Tibial nerve (tissue), 4 donors: Measurements from ENCODE around the gene ZNF593. TPM values are rescaled to one million over a fixed set of nuclear protein-coding genes. Genes with fewer than 3 reads are reported as not detected.

Experiments
- DNase-seq, 2 donors: peaks; one replicate each; pipeline ENCODE4 v3.0.0-alpha.2; 2019; ENCODE audit warnings: low spot score in 2 of 2
- H3K27ac ChIP-seq, 4 donors: fragments of 200-600 bp; sonication (generic) in 3 of 4; one replicate each; pipeline ENCODE4 v1.5.1; 2017 to 2019; ENCODE audit warnings: mild to moderate bottlenecking in 1 of 4
- H3K27me3 ChIP-seq, 2 donors: fragments of 200-600 bp; sonication (generic) in 1 of 2; one replicate each; pipeline versions ENCODE4 v1.5.1 to v1.6.0; 2017 to 2019
- H3K36me3 ChIP-seq, 3 donors: fragments of 200-600 bp; sonication (generic); one replicate each; pipeline ENCODE4 v1.5.1; 2018 to 2019
- H3K4me1 ChIP-seq, 4 donors: fragments of 200-600 bp; sonication (generic) in 3 of 4; one replicate each; pipeline ENCODE4 v1.5.1; 2017 to 2019
- H3K4me3 ChIP-seq, 4 donors: fragments of 200-600 bp; sonication (generic) in 3 of 4; one replicate each; pipeline ENCODE4 v1.5.1; 2017 to 2019; ENCODE audit warnings: mild to moderate bottlenecking in 1 of 4, moderate library complexity in 1 of 4
- H3K9me3 ChIP-seq, 4 donors: fragments of 200-600 bp; sonication (generic) in 3 of 4; one replicate each; pipeline ENCODE4 v1.5.1; 2017 to 2019
- CTCF ChIP-seq, 5 experiments: fragments of 200-600 bp in 3 of 5; fragments of 450-650 bp in 2 of 5; sonication (generic) in 3 of 5; IDR thresholded peaks; one replicate each; pipeline ENCODE4 v1.5.1; 2016 to 2019; ENCODE audit warnings: antibody characterized with exemption in 5 of 5, mild to moderate bottlenecking in 3 of 5, moderate library complexity in 2 of 5
- EP300 ChIP-seq, 2 donors: sonication (generic); formaldehyde crosslinking; IDR thresholded peaks; one replicate each; pipeline ENCODE4 v1.6.1; 2017; ENCODE audit warnings: antibody characterized with exemption in 2 of 2, mild to moderate bottlenecking in 1 of 2
- POLR2A ChIP-seq, 2 donors: fragments of 450-650 bp; IDR thresholded peaks; one replicate each; pipeline ENCODE4 v1.6.1; 2017; ENCODE audit warnings: antibody characterized with exemption in 2 of 2, mild to moderate bottlenecking in 2 of 2, moderate library complexity in 2 of 2
- WGBS, 2 donors: methylation state at CpG; one replicate each; pipeline ENCODE4 v1.1.5; 2018; 5-methylcytosine and 5-hydroxymethylcytosine counted together
- total RNA-seq, 4 donors: library from RNA; depleted of rRNA; stranded (reverse); fragments of >200 nt; gene quantifications; one replicate each; pipeline ENCODE4 v1.1.0, GENCODE V29; 2016

Gene ZNF593
- total RNA-seq, 4 donors from 2014 or later, result 24.9 to 46.5 (median 38.2) TPM

- WGBS, 2 donors, result 66% methylated on average over 9 of the region's 9 CpGs
These were observed 34.1 kb downstream of the ZNF593 start for GRCh38 chr1:26203642-26204318.

GRCh38 chr1:26210147-26210870, 40.6 kb downstream of the ZNF593 start:
- no peak overlapping the region for H3K27ac ChIP-seq
- no peaks in the 10 kb centered on the region for H3K27me3 ChIP-seq
- TF ChIP-seq CTCF (IDR thresholded peaks at IDR 0.05), result no peak
- TF ChIP-seq EP300 (IDR thresholded peaks at IDR 0.05), result no peak
- no peak for TF ChIP-seq POLR2A (IDR thresholded peaks at IDR 0.05)
- H3K4me3 ChIP-seq, result no peak overlapping the region
- no peaks in the 10 kb centered on the region for H3K36me3 ChIP-seq
- H3K9me3 ChIP-seq, result no peaks in the 10 kb centered on the region
- WGBS, 2 donors, result 78 to 93% methylated on average over 5 of the region's 5 CpGs
- no peaks in the 10 kb centered on the region for H3K4me1 ChIP-seq
- no peak for DNase-seq

More at GRCh38 chr1:26203642-26204318, 34.1 kb downstream of the ZNF593 start:
- Histone ChIP-seq H3K27me3 (no peaks in the 10 kb centered on the region), H3K9me3 (no peaks in the 10 kb centered on the region), H3K4me3 (no peak overlapping the region), H3K4me1 (peaks cover 0 to 6% (median 0%) of the 10 kb centered on the region in 4 donors), H3K36me3 (no peaks in the 10 kb centered on the region), H3K27ac (no peak overlapping the region)
- no peak for DNase-seq
- TF ChIP-seq POLR2A (IDR thresholded peaks at IDR 0.05) (no peak), EP300 (IDR thresholded peaks at IDR 0.05) (no peak), CTCF (IDR thresholded peaks at IDR 0.05) (no peak)

- Histone ChIP-seq H3K27me3 (peaks cover 0 to 7% of the 10 kb centered on the region in 2 donors), H3K4me1 (no peaks in the 10 kb centered on the region), H3K27ac (no peak overlapping the region), H3K9me3 (no peaks in the 10 kb centered on the region), H3K4me3 (no peak overlapping the region), H3K36me3 (no peaks in the 10 kb centered on the region)
- no peak for DNase-seq
- 83 to 85% methylated on average over 5 of the region's 5 CpGs for WGBS, 2 donors
- TF ChIP-seq POLR2A (IDR thresholded peaks at IDR 0.05), result no peak
- TF ChIP-seq EP300 (IDR thresholded peaks at IDR 0.05), result no peak
- no peak for TF ChIP-seq CTCF (IDR thresholded peaks at IDR 0.05)
These were observed 43.0 kb downstream of the ZNF593 start for GRCh38 chr1:26212726-26213125.

GRCh38 chr1:26213335-26213905, 43.7 kb downstream of the ZNF593 start:
- Histone ChIP-seq H3K4me1 (no peaks in the 10 kb centered on the region), H3K9me3 (no peaks in the 10 kb centered on the region), H3K27me3 (peaks cover 0 to 14% of the 10 kb centered on the region in 2 donors), H3K36me3 (no peaks in the 10 kb centered on the region), H3K4me3 (no peak overlapping the region), H3K27ac (no peak overlapping the region)
- 78 to 83% methylated on average over 6 of the region's 6 CpGs for WGBS, 2 donors
- TF ChIP-seq CTCF (IDR thresholded peaks at IDR 0.05) (no peak), POLR2A (IDR thresholded peaks at IDR 0.05) (no peak), EP300 (IDR thresholded peaks at IDR 0.05) (no peak)
- DNase-seq, result no peak

- no peaks in the 10 kb centered on the region for H3K9me3 ChIP-seq
- no peak for DNase-seq
- no peaks in the 10 kb centered on the region for H3K36me3 ChIP-seq
- no peak overlapping the region for H3K27ac ChIP-seq
- H3K4me3 ChIP-seq, result no peak overlapping the region
- no peak for TF ChIP-seq POLR2A (IDR thresholded peaks at IDR 0.05)
- TF ChIP-seq EP300 (IDR thresholded peaks at IDR 0.05), result no peak
- TF ChIP-seq CTCF (IDR thresholded peaks at IDR 0.05), result no peak
- no peaks in the 10 kb centered on the region for H3K4me1 ChIP-seq
- H3K27me3 ChIP-seq, result peaks cover 0 to 14% of the 10 kb centered on the region in 2 donors
- 25 to 41% methylated on average over 3 of the region's 3 CpGs for WGBS, 2 donors
These were observed 45.5 kb downstream of the ZNF593 start for GRCh38 chr1:26215246-26215645.
